IMR-90 (cell line): ENCODE data around the gene MB. TPM values are rescaled to one million over a fixed set of nuclear protein-coding genes. Genes with fewer than 3 reads are reported as not detected.

Experiments
- ATAC-seq: fragments of 200-7000 bp; cut with Tn5 transposase; 2 replicates; pipeline ENCODE4 v1.9.1; 2020; ENCODE audit warnings: low read depth, mild to moderate bottlenecking, moderate library complexity
- BruUV-seq: library from RNA; stranded (reverse); fragments of 400-500 nt; replicated peaks from 2 replicates; lab custom pipeline; 2021; lab: Mats Ljungman, UMichigan
- CTCF ChIA-PET: fragments of 300-600 bp; formaldehyde crosslinking; extraction: SDS; loops from one replicate; lab custom pipeline; 2021; ENCODE audit warnings: antibody characterized with exemption; lab: Yijun Ruan, JAX
- POLR2A ChIA-PET: fragments of 300-600 bp; sonication (Branson Sonifier 250); formaldehyde crosslinking; loops from one replicate; lab custom pipeline; 2022; ENCODE audit warnings: antibody characterized with exemption; ENCODE audit not compliant: unreplicated experiment; lab: Charles Lee
- DNase-seq: peaks from one replicate; pipeline ENCODE4 v3.0.0; 2013
- H2AFZ ChIP-seq: replicated peaks from 2 replicates; pipeline ENCODE3; 2013; ENCODE audit warnings: low read length, mild to moderate bottlenecking; ENCODE audit not compliant: poor library complexity
- H2AK5ac ChIP-seq: 2 replicates; pipeline ENCODE4 v1.6.1; 2013; ENCODE audit warnings: low read depth, low read length, inconsistent platforms
- H2AK9ac ChIP-seq: replicated peaks from 2 replicates; pipeline ENCODE3; 2013; ENCODE audit warnings: mild to moderate bottlenecking, low read depth, low read length, moderate library complexity; ENCODE audit not compliant: poor library complexity
- H2BK120ac ChIP-seq: 2 replicates; pipeline ENCODE4 v1.6.1; 2013; ENCODE audit warnings: low read depth, low read length, inconsistent platforms
- H2BK15ac ChIP-seq: 3 replicates; pipeline ENCODE4 v1.6.1; 2013; ENCODE audit warnings: low read depth, low read length, inconsistent platforms
- H2BK20ac ChIP-seq: 2 replicates; pipeline ENCODE4 v1.6.1; 2013; ENCODE audit warnings: low read depth, mild to moderate bottlenecking, inconsistent platforms, low read length, moderate library complexity
- H2BK5ac ChIP-seq: 2 replicates; pipeline ENCODE4 v1.6.1; 2013; ENCODE audit warnings: mild to moderate bottlenecking, low read depth, low read length, inconsistent platforms; ENCODE audit not compliant: poor library complexity, severe bottlenecking
- H3K14ac ChIP-seq: replicated peaks from 2 replicates; pipeline ENCODE4 v1.6.1; 2013; ENCODE audit warnings: low read depth, low read length, inconsistent platforms
- H3K18ac ChIP-seq: 2 replicates; pipeline ENCODE4 v1.6.1; 2013; ENCODE audit warnings: low read depth, low read length, control low read depth
- H3K23ac ChIP-seq: 2 replicates; pipeline ENCODE4 v1.6.1; 2013; ENCODE audit warnings: low read depth, low read length, inconsistent platforms
- H3K27ac ChIP-seq: 2 replicates; pipeline ENCODE4 v1.5.1; 2013; ENCODE audit warnings: mild to moderate bottlenecking, control low read depth, low read length; ENCODE audit not compliant: insufficient read depth
- H3K27me3 ChIP-seq: 2 replicates; pipeline ENCODE4 v1.6.1; 2013; ENCODE audit warnings: low read length; ENCODE audit not compliant: control insufficient read depth, insufficient read depth
- H3K36me3 ChIP-seq: 2 replicates; pipeline ENCODE4 v1.6.1; 2013; ENCODE audit warnings: low read length, mixed read lengths; ENCODE audit not compliant: control insufficient read depth, insufficient read depth
- H3K4ac ChIP-seq: 2 replicates; pipeline ENCODE4 v1.6.1; 2013; ENCODE audit warnings: low read depth, low read length, inconsistent platforms
- H3K4me1 ChIP-seq: 2 replicates; pipeline ENCODE4 v1.6.1; 2013; ENCODE audit warnings: low read length, mixed read lengths; ENCODE audit not compliant: control insufficient read depth, insufficient read depth
- H3K4me2 ChIP-seq: 2 replicates; pipeline ENCODE4 v1.6.1; 2013; ENCODE audit warnings: low read depth, mild to moderate bottlenecking, control low read depth, low read length, moderate library complexity
- H3K4me3 ChIP-seq: 2 replicates; pipeline ENCODE4 v1.5.1; 2013; ENCODE audit warnings: low read depth, mild to moderate bottlenecking, control low read depth, low read length, moderate library complexity; ENCODE audit not compliant: insufficient read depth
- H3K56ac ChIP-seq: 2 replicates; pipeline ENCODE4 v1.6.1; 2013; ENCODE audit warnings: low read length, inconsistent platforms; ENCODE audit not compliant: insufficient read depth; ENCODE audit errors: extremely low read depth
- H3K79me1 ChIP-seq, 2 experiments: 2 replicates each; pipeline ENCODE4 v1.6.1; 2013; ENCODE audit warnings: low read length in 2 of 2, inconsistent platforms in 1 of 2, low read depth in 1 of 2
- H3K9ac ChIP-seq: 2 replicates; pipeline ENCODE4 v1.6.1; 2013; ENCODE audit warnings: low read depth, low read length, control low read depth
- H3K9me1 ChIP-seq: 2 replicates; pipeline ENCODE4 v1.6.1; 2013; ENCODE audit warnings: low read length, inconsistent platforms; ENCODE audit not compliant: insufficient read depth
- H3K9me3 ChIP-seq: 2 replicates; pipeline ENCODE4 v1.6.1; 2013; ENCODE audit warnings: low read length; ENCODE audit not compliant: control insufficient read depth, insufficient read depth
- H4K20me1 ChIP-seq: 2 replicates; pipeline ENCODE4 v1.6.1; 2013; ENCODE audit warnings: low read length, inconsistent platforms; ENCODE audit not compliant: insufficient read depth
- H4K5ac ChIP-seq: 2 replicates; pipeline ENCODE4 v1.6.1; 2013; ENCODE audit warnings: mild to moderate bottlenecking, low read depth, low read length, control low read depth
- H4K8ac ChIP-seq, 2 experiments: 2 replicates each; pipeline ENCODE4 v1.6.1; 2013; ENCODE audit warnings: low read depth in 2 of 2, low read length in 2 of 2, control low read depth in 1 of 2, inconsistent platforms in 1 of 2
- H4K91ac ChIP-seq: 2 replicates; pipeline ENCODE4 v1.6.1; 2013; ENCODE audit warnings: low read depth, low read length, inconsistent platforms; ENCODE audit not compliant: insufficient read depth
- CEBPB ChIP-seq: IDR thresholded peaks from 2 replicates; pipeline ENCODE4 v1.6.1; 2012; ENCODE audit warnings: low read depth, low read length, improper control_type of control experiment
- FOS ChIP-seq: fragments of 150-350 bp; IDR thresholded peaks from 2 replicates; pipeline ENCODE4 v1.6.1; 2016; ENCODE audit warnings: low read depth, low read length
- MAFK ChIP-seq: IDR thresholded peaks from 2 replicates; pipeline ENCODE4 v1.6.1; 2012; ENCODE audit warnings: low read depth, low read length, improper control_type of control experiment
- MAZ ChIP-seq: IDR thresholded peaks from 2 replicates; pipeline ENCODE4 v1.6.1; 2012; ENCODE audit warnings: low read depth, mild to moderate bottlenecking, low read length, improper control_type of control experiment, moderate library complexity, borderline replicate concordance
- MXI1 ChIP-seq: IDR thresholded peaks from 2 replicates; pipeline ENCODE4 v1.6.1; 2012; ENCODE audit warnings: low read depth, mild to moderate bottlenecking, low read length, moderate library complexity, borderline replicate concordance
- RAD21 ChIP-seq: IDR thresholded peaks from 2 replicates; pipeline ENCODE4 v1.6.1; 2012; ENCODE audit warnings: low read length, improper control_type of control experiment
- RFX5 ChIP-seq: IDR thresholded peaks from 2 replicates; pipeline ENCODE4 v1.8.0; 2012; ENCODE audit warnings: low read depth, mild to moderate bottlenecking, low read length, moderate library complexity
- SMC3 ChIP-seq: fragments of 150-350 bp; IDR thresholded peaks from 2 replicates; pipeline ENCODE4 v1.6.1; 2016; ENCODE audit warnings: low read depth, mild to moderate bottlenecking, antibody characterized with exemption, low read length, moderate library complexity
- WGBS, 2 experiments: methylation state at CpG; one replicate each; pipeline versions ENCODE4 v1.1.5 to v1.1.7; 2013; ENCODE audit warnings: missing lambda C conversion rate in 2 of 2; ENCODE audit not compliant: insufficient read length in 1 of 2; ENCODE audit errors: extremely low coverage in 2 of 2; 5-methylcytosine and 5-hydroxymethylcytosine counted together
- dilution Hi-C: fragments of 300-500 bp; cut with HindIII; formaldehyde crosslinking; loops from one replicate; pipeline ENCODE4 v1.14.3; 2018; ENCODE audit warnings: low sequenced_read_pairs; ENCODE audit not compliant: unreplicated experiment
- in situ Hi-C: fragments of 300-500 bp; cut with MboI; formaldehyde crosslinking; loops from 3 replicates; pipeline ENCODE4 v1.14.3; 2019; ENCODE audit warnings: low sequenced_read_pairs, inconsistent platforms, mixed read lengths
- intact Hi-C: fragments of 100-400 bp; cut with micrococcal nuclease; formaldehyde crosslinking; loops from 2 replicates; pipeline ENCODE4 v1.10.0; 2022
- polyA plus RNA-seq, 3 experiments: library from polyadenylated mRNA; depleted of rRNA; stranded (reverse); fragments of >200 nt; gene quantifications; 2 replicates each; pipeline ENCODE4 v1.2.3, GENCODE V29; 2012; ENCODE audit warnings: low replicate concordance in 1 of 3
- total RNA-seq: library from RNA; depleted of rRNA; stranded (reverse); fragments of >200 nt; gene quantifications from 2 replicates; pipeline ENCODE4 v1.2.3, GENCODE V29; 2012

The MB gene
- total and polyA plus RNA-seq, 2 of the 4 experiments (the other 2 are of a cell fraction): not detected

DNA sequence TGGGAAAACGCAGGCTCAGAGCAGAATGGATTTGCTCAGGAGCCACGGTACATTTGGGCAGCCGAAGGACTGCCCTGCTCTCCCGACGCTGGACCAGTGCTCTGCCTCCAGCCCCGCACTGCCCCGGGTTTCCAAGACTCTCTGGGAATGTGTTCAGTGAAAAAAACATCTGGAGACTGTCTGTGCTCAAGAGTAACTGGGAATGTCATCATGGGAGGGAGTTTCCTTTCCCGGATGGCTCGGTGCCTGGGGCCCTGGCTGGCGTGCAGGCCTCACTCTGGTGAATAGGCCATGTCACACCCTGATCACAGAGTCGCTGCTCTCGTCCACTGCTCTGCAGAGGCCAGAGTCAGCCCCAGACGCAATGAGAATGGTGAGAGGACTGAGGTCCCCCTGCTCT, 21.3 kb upstream of the MB start:
- TF ChIP-seq MXI1 (0 out of 2 replicates have a peak, but pooled peaks have one; percentile 12), RFX5 (peak; percentile 53), FOS (no peak), CEBPB (peak; percentile 24; the same call in 1 of the 2 replicates), MAFK (no peak), RAD21 (no peak), MAZ (peak; percentile 64; the same call in 1 of the 2 replicates), SMC3 (no peak)
- Histone ChIP-seq H3K36me3 (no peaks in the 10 kb centered on the region), H3K14ac (peak overlapping the region; percentile 87), H4K20me1 (no peaks in the 10 kb centered on the region), H2BK20ac (peak overlapping the region; percentile 83), H2BK120ac (peak overlapping the region; percentile 95), H3K56ac (peak overlapping the region; percentile 72), H2AK9ac (peak overlapping the region; percentile 67), H3K27me3 (no peaks in the 10 kb centered on the region), H4K8ac (peak overlapping the region; percentile 98 to 99), H2AFZ (peak overlapping the region; percentile 93), H4K5ac (peak overlapping the region; percentile 78), H4K91ac (peak overlapping the region; percentile 99), H2BK5ac (peak overlapping the region; percentile 74), H3K4me1 (peaks cover 18% of the 10 kb centered on the region), H3K9me3 (no peaks in the 10 kb centered on the region), H3K4me2 (peak overlapping the region; percentile 19; the same call in 1 of the 2 replicates), H3K9me1 (peaks cover 27% of the 10 kb centered on the region), H2BK15ac (peak overlapping the region; percentile 95; the same call in 2 of the 3 replicates), H3K27ac (peak overlapping the region; percentile 84), H2AK5ac (peak overlapping the region; percentile 74), H3K18ac (peak overlapping the region; percentile 49), H3K4me3 (no peak overlapping the region), H3K4ac (peak overlapping the region; percentile 92), H3K23ac (peak overlapping the region; percentile 88), H3K79me1 (no peaks in the 10 kb centered on the region), H3K9ac (peak overlapping the region; percentile 79)
- no TSS peak for BruUV-seq
- CTCF ChIA-PET: no interaction called here
- DNase-seq (peak; percentile 90), ATAC-seq (peak; percentile 90)
- dilution Hi-C loops (no loop called here), intact Hi-C loops (no loop called here), in situ Hi-C loops (loop anchor here (10.0 kb wide), 1 partner anchor 196 kb away; no protein-coding TSS in a partner anchor)
- POLR2A ChIA-PET: no interaction called here
- 4% methylated on average over 7 of the region's 13 CpGs; no CpG with 5 or more reads in 1 of the 2 experiments for WGBS, 2 experiments
